HG02884 (cell line): ENCODE measurements around the gene ABCG4.
A peak's percentile ranks its signal among the peaks of the same experiment; 100 is the strongest.
"Not testable (repeated sequence)": the region's sequence is repeated elsewhere in the genome, so short reads cannot be mapped to it uniquely, and the experiment has no call there.

Experiments used
- ATAC-seq: cut with Tn5 transposase; IDR thresholded peaks from one replicate; pipeline ENCODE4 v1.9.1; 2021; ENCODE audit warnings: mild to moderate bottlenecking, moderate library complexity; ENCODE audit not compliant: unreplicated experiment

Gene ABCG4

GRCh38 chr11:119115484-119116234, 33.2 kb upstream of the ABCG4 start:
- no peak for ATAC-seq

- no peak for ATAC-seq
Observed at GRCh38 chr11:119116235-119116594, 32.6 kb upstream of the ABCG4 start.

- ATAC-seq = no peak
Observed at GRCh38 chr11:119116601-119117000, 32.3 kb upstream of the ABCG4 start.

GRCh38 chr11:119117004-119117706, 31.7 kb upstream of the ABCG4 start:
- no peak for ATAC-seq

GRCh38 chr11:119118227-119118626, 30.6 kb upstream of the ABCG4 start:
- ATAC-seq = no peak

- ATAC-seq = no peak
Observed at GRCh38 chr11:119118946-119119345, 29.9 kb upstream of the ABCG4 start.

GRCh38 chr11:119120639-119121007, 28.2 kb upstream of the ABCG4 start:
- ATAC-seq = no peak

- peak; percentile 92 for ATAC-seq
Observed at GRCh38 chr11:119121008-119121810, 27.6 kb upstream of the ABCG4 start, which contains the start of gene HINFP. TSS of gene HINFP (plus strand) at chr11:119121580. CDS start at chr11:119126945, 5,365 bp downstream.

- ATAC-seq = no peak
Observed at GRCh38 chr11:119121811-119122124, 27.1 kb upstream of the ABCG4 start.

GRCh38 chr11:119125821-119126220, 23.0 kb upstream of the ABCG4 start:
- no peak for ATAC-seq

GRCh38 chr11:119126675-119127268, 22.1 kb upstream of the ABCG4 start:
- no peak for ATAC-seq

- ATAC-seq = no peak
Observed at GRCh38 chr11:119130662-119131061, 18.2 kb upstream of the ABCG4 start.

- ATAC-seq = no peak
Observed at GRCh38 chr11:119134389-119134978, 14.4 kb upstream of the ABCG4 start.

GRCh38 chr11:119139276-119139675, 9.6 kb upstream of the ABCG4 start:
- not testable (repeated sequence) for ATAC-seq

GRCh38 chr11:119144825-119145486, 3.9 kb upstream of the ABCG4 start:
- no peak for ATAC-seq

GRCh38 chr11:119145551-119145950, 3.3 kb upstream of the ABCG4 start:
- ATAC-seq = no peak

- ATAC-seq = no peak
Observed at GRCh38 chr11:119147604-119148333, 1.1 kb upstream of the ABCG4 start.

- no peak for ATAC-seq
Observed at GRCh38 chr11:119148720-119149017, 183 bp upstream of the ABCG4 start.

GRCh38 chr11:119149786-119150275, 979 bp downstream of the ABCG4 start:
- ATAC-seq = no peak

GRCh38 chr11:119152043-119152442, 3.2 kb downstream of the ABCG4 start:
- ATAC-seq = no peak
